Keratinocyte (primary cell): ENCODE data around the gene PLCL2. TPM values are rescaled to one million over a fixed set of nuclear protein-coding genes. Genes with fewer than 3 reads are reported as not detected.
"Not testable (repeated sequence)": the region's sequence is repeated elsewhere in the genome, so short reads cannot be mapped to it uniquely, and the experiment has no call there.

Experiments used
- DNase-seq: peaks from one replicate; pipeline ENCODE4 v3.0.0-alpha.2; 2011; ENCODE audit warnings: low read depth, missing footprints, low spot score
- FAIRE-seq: peaks from 2 replicates; lab custom pipeline; 2011; peaks lifted over from hg19 to GRCh38; lab: Jason Lieb, UNC
- H2AFZ ChIP-seq: 2 replicates; pipeline ENCODE4 v1.6.0; 2012; ENCODE audit warnings: low read length, control low read depth, inconsistent platforms; ENCODE audit not compliant: control insufficient read depth
- H3K27ac ChIP-seq: 2 replicates; pipeline ENCODE4 v1.5.1; 2011; ENCODE audit warnings: low read length; ENCODE audit not compliant: control insufficient read depth, insufficient read depth
- H3K27me3 ChIP-seq: 3 replicates; pipeline ENCODE4 v1.6.0; 2011; ENCODE audit warnings: low read length; ENCODE audit not compliant: control insufficient read depth, insufficient read depth; ENCODE audit errors: extremely low read depth
- H3K36me3 ChIP-seq, 2 experiments: 2 replicates in 1 of 2; 3 replicates in 1 of 2; pipeline ENCODE4 v1.5.1; 2011; ENCODE audit warnings: low read length in 2 of 2, mild to moderate bottlenecking in 1 of 2; ENCODE audit not compliant: control insufficient read depth in 2 of 2, insufficient read depth in 2 of 2; ENCODE audit errors: extremely low read depth in 1 of 2
- H3K4me1 ChIP-seq: 3 replicates; pipeline ENCODE4 v1.5.1; 2011; ENCODE audit warnings: low read length; ENCODE audit not compliant: control insufficient read depth, insufficient read depth; ENCODE audit errors: extremely low read depth
- H3K4me2 ChIP-seq: 3 replicates; pipeline ENCODE4 v1.6.0; 2011; ENCODE audit warnings: low read depth, low read length; ENCODE audit not compliant: control insufficient read depth, insufficient read depth; ENCODE audit errors: extremely low read depth
- H3K4me3 ChIP-seq, 3 experiments: fragments of 200-600 bp in 1 of 3; sonication (generic) in 1 of 3; 2 replicates in 2 of 3; 3 replicates in 1 of 3; pipeline ENCODE4 v1.5.1; 2011 to 2016; ENCODE audit warnings: low read length in 3 of 3, mild to moderate bottlenecking in 3 of 3, control low read depth in 2 of 3, inconsistent platforms in 1 of 3, low read depth in 1 of 3, mixed read lengths in 1 of 3, mixed run types in 1 of 3, moderate library complexity in 1 of 3; ENCODE audit not compliant: control insufficient read depth in 2 of 3, insufficient read depth in 2 of 3; ENCODE audit errors: extremely low read depth in 1 of 3
- H3K79me2 ChIP-seq: 2 replicates; pipeline ENCODE4 v1.6.0; 2012; ENCODE audit warnings: low read length; ENCODE audit not compliant: control insufficient read depth, insufficient read depth
- H3K9ac ChIP-seq: 3 replicates; pipeline ENCODE4 v1.6.0; 2011; ENCODE audit warnings: low read length; ENCODE audit not compliant: control insufficient read depth, insufficient read depth; ENCODE audit errors: extremely low read depth
- H3K9me1 ChIP-seq: 3 replicates; pipeline ENCODE4 v1.6.0; 2011; ENCODE audit warnings: low read length; ENCODE audit not compliant: control insufficient read depth, insufficient read depth; ENCODE audit errors: extremely low read depth
- H3K9me3 ChIP-seq: 2 replicates; pipeline ENCODE4 v1.5.1; 2012; ENCODE audit warnings: low read depth, low read length; ENCODE audit not compliant: control insufficient read depth
- H4K20me1 ChIP-seq: 3 replicates; pipeline ENCODE4 v1.6.0; 2011; ENCODE audit warnings: low read length; ENCODE audit not compliant: control insufficient read depth, insufficient read depth; ENCODE audit errors: extremely low read depth
- CTCF ChIP-seq, 3 experiments: IDR thresholded peaks in 1 of 3; conservative IDR thresholded peaks in 1 of 3; optimal IDR thresholded peaks in 1 of 3; 2 replicates in 2 of 3; 3 replicates in 1 of 3; pipeline versions ENCODE3 to v1.5.1; 2011; ENCODE audit warnings: low read length in 3 of 3, mild to moderate bottlenecking in 3 of 3, moderate library complexity in 2 of 3, control low read depth in 1 of 3, inconsistent platforms in 1 of 3; ENCODE audit not compliant: insufficient read depth in 2 of 3; ENCODE audit errors: extremely low read depth in 1 of 3
- EZH2 ChIP-seq: IDR thresholded peaks from one replicate; pipeline ENCODE4 v1.6.1; 2012; ENCODE audit warnings: inconsistent platforms, mild to moderate bottlenecking, low read length, moderate library complexity
- dilution Hi-C: fragments of 300-500 bp; cut with MboI; formaldehyde crosslinking; loops from one replicate; pipeline ENCODE4 v1.7.0; 2020; ENCODE audit warnings: low sequenced_read_pairs; ENCODE audit not compliant: extremely low pct_ligation_motif_present
- polyA plus RNA-seq, 5 experiments: library from polyadenylated mRNA; depleted of rRNA in 3 of 5; stranded (reverse) in 3 of 5; stranded (forward) in 1 of 5; unstranded in 1 of 5; fragments of >200 nt; gene quantifications; 1 replicate in 1 of 5; 2 replicates in 3 of 5; 3 replicates in 1 of 5; pipeline versions ENCODE4 v1.2.1 to v1.2.3, GENCODE V29; 2011 to 2012; ENCODE audit warnings: missing spikeins in 2 of 5, low read depth in 1 of 5, low replicate concordance in 1 of 5

The PLCL2 gene
- polyA plus RNA-seq, 1 donor (not counting 4 experiments of a cell fraction or from before 2014, with no cell fraction given), result 0.20 TPM

- H3K9ac ChIP-seq, result no peak overlapping the region
- no peak overlapping the region for H3K27ac ChIP-seq
- no peaks in the 10 kb centered on the region for H3K36me3 ChIP-seq
- H3K27me3 ChIP-seq, result no peaks in the 10 kb centered on the region
- no peak overlapping the region for H2AFZ ChIP-seq
- no peaks in the 10 kb centered on the region for H3K9me1 ChIP-seq
- FAIRE-seq, result no peak
- H3K4me1 ChIP-seq, result no peaks in the 10 kb centered on the region
- H3K79me2 ChIP-seq, result no peaks in the 10 kb centered on the region
- no peak overlapping the region for H3K4me3 ChIP-seq
- no peaks in the 10 kb centered on the region for H3K9me3 ChIP-seq
- TF ChIP-seq EZH2 (no peak), CTCF (optimal IDR thresholded peaks at IDR 0.05 in 1 of 3, IDR thresholded peaks at IDR 0.05 in 1 of 3, conservative IDR thresholded peaks at IDR 0.05 in 1 of 3; ENCODE audit: extremely low read depth in 1 of 3, insufficient read depth in 2 of 3, low read length in 3 of 3) (no peak)
- DNase-seq, result no peak
- H3K4me2 ChIP-seq, result no peak overlapping the region
- dilution Hi-C loops, result no loop called here
- no peaks in the 10 kb centered on the region for H4K20me1 ChIP-seq
These were observed 209.8 kb downstream of the PLCL2 start for GRCh38 chr3:17094551-17094950.

- no peak overlapping the region for H3K27ac ChIP-seq
- no peaks in the 10 kb centered on the region for H3K9me3 ChIP-seq
- no peak overlapping the region for H3K4me2 ChIP-seq
- no peak for FAIRE-seq
- H3K9ac ChIP-seq, result no peak overlapping the region
- no peaks in the 10 kb centered on the region for H3K36me3 ChIP-seq
- H3K4me3 ChIP-seq, result no peak overlapping the region
- dilution Hi-C loops, result no loop called here
- H4K20me1 ChIP-seq, result no peaks in the 10 kb centered on the region
- TF ChIP-seq CTCF (optimal IDR thresholded peaks at IDR 0.05 in 1 of 3, IDR thresholded peaks at IDR 0.05 in 1 of 3, conservative IDR thresholded peaks at IDR 0.05 in 1 of 3; ENCODE audit: extremely low read depth in 1 of 3, insufficient read depth in 2 of 3, low read length in 3 of 3) (no peak), EZH2 (no peak)
- DNase-seq, result no peak
- H3K79me2 ChIP-seq, result no peaks in the 10 kb centered on the region
- no peaks in the 10 kb centered on the region for H3K27me3 ChIP-seq
- H2AFZ ChIP-seq, result no peak overlapping the region
- H3K9me1 ChIP-seq, result no peaks in the 10 kb centered on the region
- no peaks in the 10 kb centered on the region for H3K4me1 ChIP-seq
These were observed 218.8 kb downstream of the PLCL2 start for GRCh38 chr3:17103579-17103978.

- not testable (repeated sequence) for FAIRE-seq, H3K36me3 ChIP-seq, H4K20me1 ChIP-seq
These were observed 222.0 kb downstream of the PLCL2 start for GRCh38 chr3:17106801-17107200.

More at GRCh38 chr3:17106801-17107200, 222.0 kb downstream of the PLCL2 start:
- DNase-seq, H3K9me3 ChIP-seq, H3K4me2 ChIP-seq, H3K79me2 ChIP-seq, H3K27me3 ChIP-seq, H2AFZ ChIP-seq, H3K27ac ChIP-seq, H3K4me3 ChIP-seq, H3K9ac ChIP-seq, H3K4me1 ChIP-seq, H3K9me1 ChIP-seq, dilution Hi-C loops: not testable (repeated sequence)
